CD14-positive monocyte (primary cell): ENCODE measurements around the gene RFFL. TPM values are rescaled to one million over a fixed set of nuclear protein-coding genes. Genes with fewer than 3 reads are reported as not detected.

Experiments
- DNase-seq, 3 donors: peaks; one replicate each; pipeline ENCODE4 v3.0.0-alpha.2; 2011 to 2022
- H2AFZ ChIP-seq: 2 replicates; pipeline ENCODE4 v1.6.0; 2012; ENCODE audit warnings: mild to moderate bottlenecking, low read depth, low read length, inconsistent platforms; ENCODE audit not compliant: insufficient read depth, poor library complexity, severe bottlenecking
- H3K27ac ChIP-seq, 2 donors: 1 replicate in 1 of 2; 2 replicates in 1 of 2; pipeline ENCODE4 v1.5.1; 2012 to 2013; ENCODE audit warnings: low read length in 2 of 2, control low read depth in 1 of 2, inconsistent platforms in 1 of 2, low read depth in 1 of 2, mild to moderate bottlenecking in 1 of 2
- H3K27me3 ChIP-seq, 2 donors: one replicate each; pipeline versions ENCODE4 v1.6.0 to v1.6.1; 2011 to 2013; ENCODE audit warnings: low read length in 2 of 2; ENCODE audit not compliant: control insufficient read depth in 2 of 2, insufficient read depth in 2 of 2
- H3K36me3 ChIP-seq, 2 donors: replicated peaks in 1 of 2; 1 replicate in 1 of 2; 2 replicates in 1 of 2; pipeline versions ENCODE4 v1.5.1 to v1.6.1; 2012 to 2013; ENCODE audit warnings: low read length in 2 of 2, control low read depth in 1 of 2, inconsistent platforms in 1 of 2, mild to moderate bottlenecking in 1 of 2; ENCODE audit not compliant: insufficient read depth in 2 of 2, control insufficient read depth in 1 of 2
- H3K4me1 ChIP-seq, 2 donors: 1 replicate in 1 of 2; 2 replicates in 1 of 2; pipeline versions ENCODE4 v1.5.1 to v1.6.1; 2012 to 2013; ENCODE audit warnings: low read length in 2 of 2, control low read depth in 1 of 2, inconsistent platforms in 1 of 2, mild to moderate bottlenecking in 1 of 2, moderate library complexity in 1 of 2; ENCODE audit not compliant: insufficient read depth in 2 of 2, control insufficient read depth in 1 of 2
- H3K4me2 ChIP-seq: replicated peaks from 2 replicates; pipeline ENCODE3; 2012; ENCODE audit warnings: low read length, moderate library complexity, mild to moderate bottlenecking; ENCODE audit not compliant: poor library complexity, severe bottlenecking; ENCODE audit errors: extremely low read depth
- H3K4me3 ChIP-seq, 3 experiments: fragments of 200-600 bp in 1 of 3; sonication (generic) in 1 of 3; replicated peaks in 1 of 3; 1 replicate in 2 of 3; 2 replicates in 1 of 3; pipeline ENCODE4 v1.5.1; 2011 to 2013; ENCODE audit warnings: low read length in 3 of 3, mild to moderate bottlenecking in 3 of 3, control low read depth in 2 of 3, low read depth in 2 of 3, inconsistent platforms in 1 of 3, moderate library complexity in 1 of 3
- H3K79me2 ChIP-seq: 2 replicates; pipeline ENCODE4 v1.6.0; 2012; ENCODE audit warnings: mild to moderate bottlenecking, control low read depth, inconsistent platforms, low read length, moderate library complexity; ENCODE audit not compliant: insufficient read depth
- H3K9ac ChIP-seq: 2 replicates; pipeline ENCODE4 v1.6.0; 2017; ENCODE audit warnings: low read length, mild to moderate bottlenecking; ENCODE audit not compliant: insufficient read depth, poor library complexity, severe bottlenecking
- H3K9me3 ChIP-seq, 2 donors: replicated peaks in 1 of 2; 1 replicate in 1 of 2; 2 replicates in 1 of 2; pipeline versions ENCODE4 v1.5.1 to v1.6.1; 2012 to 2013; ENCODE audit warnings: low read length in 2 of 2, control low read depth in 1 of 2; ENCODE audit not compliant: control insufficient read depth in 1 of 2, insufficient read depth in 1 of 2
- H4K20me1 ChIP-seq: 2 replicates; pipeline ENCODE4 v1.6.0; 2012; ENCODE audit warnings: mild to moderate bottlenecking, low read length, control low read depth, moderate library complexity; ENCODE audit not compliant: insufficient read depth
- H3K27ac Mint-ChIP-seq, 7 donors: one replicate each; pipeline ENCODE4 v1.8.0; 2020; ENCODE audit warnings: mild to moderate bottlenecking in 7 of 7, mixed read lengths in 7 of 7, moderate library complexity in 6 of 7, inconsistent platforms in 2 of 7
- H3K27me3 Mint-ChIP-seq, 3 donors: one replicate each; pipeline ENCODE4 v1.8.0; 2021 to 2022; ENCODE audit warnings: low read depth in 3 of 3, mild to moderate bottlenecking in 3 of 3, mixed read lengths in 3 of 3, moderate library complexity in 3 of 3, inconsistent platforms in 1 of 3
- H3K36me3 Mint-ChIP-seq, 2 donors: one replicate each; pipeline ENCODE4 v1.8.0; 2020; ENCODE audit warnings: mixed read lengths in 2 of 2, inconsistent platforms in 1 of 2, mild to moderate bottlenecking in 1 of 2
- H3K4me1 Mint-ChIP-seq: one replicate; pipeline ENCODE4 v1.8.0; 2020; ENCODE audit warnings: mild to moderate bottlenecking, mixed read lengths
- H3K4me3 Mint-ChIP-seq, 2 donors: one replicate each; pipeline ENCODE4 v1.8.0; 2020; ENCODE audit warnings: mild to moderate bottlenecking in 2 of 2, mixed read lengths in 2 of 2, moderate library complexity in 1 of 2
- H3K9me3 Mint-ChIP-seq, 7 donors: one replicate each; pipeline ENCODE4 v1.8.0; 2020 to 2022; ENCODE audit warnings: mixed read lengths in 7 of 7, mild to moderate bottlenecking in 6 of 7, moderate library complexity in 6 of 7, inconsistent platforms in 2 of 7
- CTCF ChIP-seq: fragments of 200-600 bp; IDR thresholded peaks from one replicate; pipeline ENCODE4 v1.8.0; 2022; ENCODE audit warnings: antibody characterized with exemption, mild to moderate bottlenecking
- WGBS: methylation state at CpG from one replicate; pipeline ENCODE4 v1.1.5; 2013; ENCODE audit warnings: missing lambda C conversion rate; ENCODE audit not compliant: insufficient coverage; 5-methylcytosine and 5-hydroxymethylcytosine counted together
- intact Hi-C, 2 donors: fragments of 100-400 bp; cut with micrococcal nuclease; formaldehyde crosslinking; loops; one replicate each; pipeline versions ENCODE4 v1.15.0 to v1.15.1; 2023
- polyA plus RNA-seq, 3 donors: library from polyadenylated mRNA; depleted of rRNA in 1 of 3; unstranded in 2 of 3; stranded (reverse) in 1 of 3; fragments of 300-500 nt in 2 of 3; fragments of >200 nt in 1 of 3; fragmentation: Illumina TruSeq in 2 of 3; gene quantifications; 1 replicate in 2 of 3; 2 replicates in 1 of 3; pipeline ENCODE4 v1.2.3, GENCODE V29; 2012 to 2021

Gene RFFL
- polyA plus RNA-seq, 3 donors = 16.1 to 25.1 (median 24.7) TPM

- no peaks in the 10 kb centered on the region for H3K27me3 ChIP-seq
- H3K4me2 ChIP-seq = no peak overlapping the region
- peak overlapping the region in 1 of 7 donors; percentile 9 for H3K27ac Mint-ChIP-seq
- no peak for TF ChIP-seq CTCF
- peaks cover 91 to 99% of the 10 kb centered on the region in 2 donors for H3K36me3 Mint-ChIP-seq
- no peaks in the 10 kb centered on the region for H3K27me3 Mint-ChIP-seq
- no peaks in the 10 kb centered on the region for H3K79me2 ChIP-seq
- no peaks in the 10 kb centered on the region for H3K9me3 Mint-ChIP-seq
- no peak overlapping the region for H3K4me3 Mint-ChIP-seq
- no peak overlapping the region for H3K27ac ChIP-seq
- H3K4me3 ChIP-seq = no peak overlapping the region
- no peaks in the 10 kb centered on the region for H3K4me1 Mint-ChIP-seq
- peaks cover 4% of the 10 kb centered on the region for H4K20me1 ChIP-seq
- peaks cover 81 to 99% of the 10 kb centered on the region in 2 donors for H3K36me3 ChIP-seq
- no peak overlapping the region for H2AFZ ChIP-seq
- no peak overlapping the region for H3K9ac ChIP-seq
- H3K4me1 ChIP-seq = no peaks in the 10 kb centered on the region
- 92% methylated on average over 5 of the region's 5 CpGs for WGBS
- no peaks in the 10 kb centered on the region for H3K9me3 ChIP-seq
- DNase-seq = no peak
- intact Hi-C loops = no loop called here
Measured at GRCh38 chr17:35011671-35012216, 51.8 kb downstream of the RFFL start.

GRCh38 chr17:35010093-35010492 lies 53.4 kb downstream of the RFFL start:
- Histone ChIP-seq H3K9me3 (no peaks in the 10 kb centered on the region), H2AFZ (no peak overlapping the region), H3K79me2 (no peaks in the 10 kb centered on the region), H3K9ac (no peak overlapping the region), H3K27me3 (no peaks in the 10 kb centered on the region), H3K4me3 (no peak overlapping the region), H3K27ac (no peak overlapping the region), H3K4me1 (no peaks in the 10 kb centered on the region), H4K20me1 (no peaks in the 10 kb centered on the region), H3K36me3 (peaks cover 67 to 99% of the 10 kb centered on the region in 2 donors), H3K4me2 (no peak overlapping the region)
- H3K27me3 Mint-ChIP-seq = no peaks in the 10 kb centered on the region
- peak overlapping the region in 2 of 7 donors; percentile 15 to 21 for H3K27ac Mint-ChIP-seq
- H3K36me3 Mint-ChIP-seq = peaks cover 80 to 93% of the 10 kb centered on the region in 2 donors
- no peak for DNase-seq
- WGBS = no CpG with 5 or more reads among the region's 3 CpGs
- H3K4me3 Mint-ChIP-seq = no peak overlapping the region
- no peaks in the 10 kb centered on the region for H3K4me1 Mint-ChIP-seq
- TF ChIP-seq CTCF = no peak
- intact Hi-C loops = no loop called here
- H3K9me3 Mint-ChIP-seq = no peaks in the 10 kb centered on the region
